Kidney epithelial cell (primary cell): ENCODE data around the gene CENPO. TPM values are rescaled to one million over a fixed set of nuclear protein-coding genes. Genes with fewer than 3 reads are reported as not detected.

Experiments used
- DNase-seq: peaks from one replicate; pipeline ENCODE4 v3.0.0-alpha.2; 2010; ENCODE audit warnings: low read depth
- H3K27me3 ChIP-seq: 2 replicates; pipeline ENCODE4 v1.6.0; 2011; ENCODE audit warnings: low read length; ENCODE audit not compliant: control insufficient read depth, insufficient read depth
- H3K36me3 ChIP-seq: 2 replicates; pipeline ENCODE4 v1.5.1; 2011; ENCODE audit warnings: low read length; ENCODE audit not compliant: control insufficient read depth, insufficient read depth
- H3K4me3 ChIP-seq: 2 replicates; pipeline ENCODE4 v1.5.1; 2011; ENCODE audit warnings: low read depth, mild to moderate bottlenecking, control low read depth, low read length
- CTCF ChIP-seq: IDR thresholded peaks from 2 replicates; pipeline ENCODE4 v1.5.1; 2011; ENCODE audit warnings: mild to moderate bottlenecking, moderate library complexity, low read length, control low read depth, inconsistent platforms; ENCODE audit not compliant: insufficient read depth, poor library complexity, severe bottlenecking
- total RNA-seq: library from RNA; depleted of rRNA; stranded (reverse); fragments of >200 nt; gene quantifications from 2 replicates; pipeline ENCODE4 v1.2.3, GENCODE V29; 2015

Gene CENPO
- total RNA-seq, 1 donor from 2014 or later: 10.9 TPM

DNA sequence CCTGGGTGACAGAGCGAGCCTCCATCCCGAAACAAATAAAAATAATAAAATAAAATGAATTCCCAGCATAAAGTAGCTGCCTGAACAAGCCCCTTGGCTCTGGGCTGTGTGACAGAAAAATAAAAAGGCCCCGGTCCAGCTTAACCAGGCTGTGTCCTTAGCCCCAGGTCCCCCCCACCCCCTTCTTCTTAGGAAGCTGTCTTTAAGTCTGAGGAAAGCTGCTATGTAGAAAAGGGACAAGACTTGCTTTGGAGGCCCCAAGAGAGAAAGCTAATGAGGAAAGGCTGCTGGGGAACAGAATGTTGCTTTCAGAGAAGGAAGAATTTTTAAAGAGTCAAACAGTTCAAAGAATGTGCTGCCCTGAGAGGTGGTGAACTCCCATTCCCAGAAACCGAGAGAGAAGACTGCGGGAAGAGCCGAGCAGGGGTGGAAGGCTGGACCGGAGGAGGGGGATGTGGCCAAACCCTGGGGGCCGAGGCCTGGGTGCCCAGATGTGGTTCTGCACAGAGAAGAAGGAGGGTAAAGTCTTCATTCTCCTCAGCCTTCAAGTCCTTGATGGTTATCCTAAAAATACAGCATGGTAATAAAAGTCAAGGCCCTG lies 61.9 kb downstream of the CENPO start:
- no peak overlapping the region for H3K4me3 ChIP-seq
- no peaks in the 10 kb centered on the region for H3K27me3 ChIP-seq
- no peak for DNase-seq
- H3K36me3 ChIP-seq: no peaks in the 10 kb centered on the region
- TF ChIP-seq CTCF: no peak

DNA sequence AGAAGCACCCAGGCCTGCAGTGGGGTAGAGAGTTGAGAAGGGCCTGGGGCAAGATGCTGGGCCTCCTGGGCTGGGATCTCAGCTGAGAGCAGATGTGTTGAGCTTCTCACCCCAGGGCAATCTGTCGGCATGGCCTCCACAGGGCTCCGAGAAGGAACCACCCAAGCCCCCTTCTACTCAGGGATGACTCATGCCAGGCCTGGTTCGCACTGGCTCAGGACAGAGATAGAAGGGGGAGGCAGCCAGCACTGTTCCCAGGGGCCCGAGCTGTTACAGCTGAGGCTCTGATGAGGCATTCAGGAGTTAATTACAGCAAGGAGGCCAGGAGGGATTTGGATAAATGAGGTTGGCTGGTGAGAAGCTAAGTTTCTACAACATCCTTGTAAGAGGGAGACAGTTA lies 62.5 kb downstream of the CENPO start:
- no peak for DNase-seq
- Histone ChIP-seq H3K27me3 (no peaks in the 10 kb centered on the region), H3K36me3 (no peaks in the 10 kb centered on the region), H3K4me3 (no peak overlapping the region)
- TF ChIP-seq CTCF: no peak

- no peak for DNase-seq
- Histone ChIP-seq H3K36me3 (no peaks in the 10 kb centered on the region), H3K27me3 (no peaks in the 10 kb centered on the region), H3K4me3 (no peak overlapping the region)
- no peak for TF ChIP-seq CTCF
Observed at GRCh38 chr2:24856791-24857211, 63.6 kb downstream of the CENPO start.

GRCh38 chr2:24857746-24858145 lies 64.5 kb downstream of the CENPO start:
- no peaks in the 10 kb centered on the region for H3K27me3 ChIP-seq
- H3K36me3 ChIP-seq: no peaks in the 10 kb centered on the region
- no peak for DNase-seq
- TF ChIP-seq CTCF: no peak
- H3K4me3 ChIP-seq: no peak overlapping the region

DNA sequence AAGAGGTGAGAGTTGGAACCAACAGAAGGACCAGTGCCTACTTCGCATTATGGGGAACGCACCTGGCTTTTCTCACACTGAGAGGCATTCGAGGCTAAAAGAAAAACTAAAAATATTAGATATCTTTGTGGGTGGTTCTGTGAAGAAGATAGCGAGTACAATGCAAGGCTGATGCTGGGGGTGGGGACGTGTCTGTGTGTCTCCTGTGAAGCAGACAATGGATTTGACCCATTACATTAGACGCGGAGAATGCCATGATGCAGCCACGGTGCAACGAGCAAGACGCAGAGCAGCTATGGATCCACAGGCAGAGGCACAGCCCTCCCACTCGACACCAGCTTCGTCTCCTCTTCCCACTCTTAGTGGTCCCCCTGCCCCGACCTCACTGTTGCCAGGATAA lies 65.8 kb downstream of the CENPO start:
- Histone ChIP-seq H3K36me3 (no peaks in the 10 kb centered on the region), H3K27me3 (no peaks in the 10 kb centered on the region), H3K4me3 (no peak overlapping the region)
- no peak for DNase-seq
- TF ChIP-seq CTCF: no peak

DNA sequence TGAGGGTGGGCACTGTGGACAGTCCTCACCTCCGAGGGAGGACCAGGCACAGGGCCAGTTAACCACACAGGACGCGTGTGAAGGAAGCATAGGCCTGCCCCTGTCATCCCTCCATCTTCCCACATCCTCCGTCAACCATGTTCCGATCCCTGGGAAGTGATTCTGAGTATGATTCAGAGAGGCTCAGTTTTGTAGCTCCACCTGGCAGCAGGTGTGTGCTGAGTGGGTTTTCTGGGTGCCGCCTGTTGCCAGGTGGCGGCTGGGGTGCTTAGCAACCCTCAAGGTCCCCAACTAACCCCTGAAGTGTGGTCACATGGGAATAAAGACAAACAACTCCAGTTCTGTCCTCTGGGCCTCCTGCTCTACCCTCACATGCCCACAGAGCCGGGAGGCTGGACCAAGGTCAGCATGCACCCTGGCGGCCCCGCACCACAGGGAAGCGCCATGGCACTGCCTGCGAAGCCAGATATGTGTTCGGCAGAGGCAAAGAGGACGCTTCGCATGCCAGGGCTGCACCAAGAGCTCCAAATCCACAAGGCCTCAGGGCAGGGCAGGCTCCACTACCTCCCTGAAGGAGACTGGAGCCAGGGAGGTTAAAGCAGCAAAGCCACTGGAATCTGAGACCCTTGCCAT lies 66.9 kb downstream of the CENPO start:
- Histone ChIP-seq H3K36me3 (no peaks in the 10 kb centered on the region), H3K4me3 (no peak overlapping the region), H3K27me3 (no peaks in the 10 kb centered on the region)
- TF ChIP-seq CTCF: no peak
- no peak for DNase-seq
